Muscle of back (tissue), 11 donors: ENCODE results near the gene CACNA2D2. TPM values are rescaled to one million over a fixed set of nuclear protein-coding genes. Genes with fewer than 3 reads are reported as not detected.

ENCODE experiments used
- DNase-seq, 3 donors: peaks; one replicate each; pipeline versions ENCODE4 v3.0.0 to v3.0.0-alpha.2; 2013
- polyA plus RNA-seq, 10 donors: library from polyadenylated mRNA; unstranded; fragments of 120-200 nt; gene quantifications; one replicate each; pipeline ENCODE4 v1.2.1, GENCODE V29; 2013; ENCODE audit not compliant: insufficient read length in 10 of 10

CACNA2D2 gene
- polyA plus RNA-seq, 10 donors = 3.6 to 11.0 (median 5.7) TPM

DNA sequence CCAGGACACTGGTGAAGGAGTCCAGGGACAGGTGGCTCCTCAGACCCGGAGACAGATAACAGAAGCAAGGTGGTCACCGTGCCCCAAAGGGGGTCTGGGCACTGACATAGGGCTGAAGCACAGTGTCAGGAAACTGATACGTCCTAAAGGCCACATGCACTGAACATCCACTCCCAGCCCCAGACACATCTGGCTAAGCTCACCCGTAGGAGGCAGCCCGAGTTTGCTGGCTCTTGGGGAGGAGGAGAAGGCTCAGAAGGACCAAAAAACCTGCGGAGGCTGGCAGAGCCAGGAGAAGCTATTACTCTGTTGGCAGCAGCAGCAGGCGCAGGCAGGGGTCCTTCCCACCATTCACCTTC lies 1.2 kb downstream of the CACNA2D2 start:
- DNase-seq = no peak

DNA sequence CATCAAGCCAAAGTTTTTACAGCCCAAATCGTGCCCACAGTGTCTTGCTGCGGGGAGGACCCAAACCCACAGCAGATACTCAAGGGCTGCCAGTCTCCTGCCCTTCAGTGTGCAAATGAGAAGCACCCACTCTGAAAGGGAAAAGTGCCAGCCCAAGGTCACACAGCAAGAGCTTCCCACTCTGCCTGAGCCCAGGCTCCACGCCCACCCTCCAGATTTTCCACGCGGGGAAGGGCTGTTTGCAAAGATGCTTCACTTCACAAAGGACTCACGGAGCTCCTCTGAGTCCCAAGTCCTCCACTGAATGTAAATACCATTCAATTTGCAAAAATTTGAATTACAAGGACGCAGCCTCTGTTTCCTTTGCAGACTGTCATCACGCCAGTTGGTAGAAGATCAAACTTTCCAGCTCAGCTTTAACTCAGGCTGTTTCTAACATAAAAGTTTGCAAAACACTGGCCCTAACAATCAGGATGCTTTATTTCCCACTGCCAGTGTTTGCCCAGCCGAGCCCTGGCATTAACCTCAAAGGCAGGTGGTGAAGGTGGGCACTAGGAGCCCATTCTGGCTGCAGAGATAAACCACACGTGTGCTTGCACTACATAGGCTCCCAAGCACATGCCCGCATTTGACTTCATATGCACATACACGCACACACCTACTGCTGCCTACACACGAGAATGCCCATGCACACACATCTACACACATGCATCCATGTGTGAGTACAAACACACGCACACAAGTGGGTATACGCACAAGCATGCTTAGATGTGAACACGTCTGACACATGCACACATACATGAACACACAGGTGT lies 7.6 kb downstream of the CACNA2D2 start:
- DNase-seq = no peak

DNA sequence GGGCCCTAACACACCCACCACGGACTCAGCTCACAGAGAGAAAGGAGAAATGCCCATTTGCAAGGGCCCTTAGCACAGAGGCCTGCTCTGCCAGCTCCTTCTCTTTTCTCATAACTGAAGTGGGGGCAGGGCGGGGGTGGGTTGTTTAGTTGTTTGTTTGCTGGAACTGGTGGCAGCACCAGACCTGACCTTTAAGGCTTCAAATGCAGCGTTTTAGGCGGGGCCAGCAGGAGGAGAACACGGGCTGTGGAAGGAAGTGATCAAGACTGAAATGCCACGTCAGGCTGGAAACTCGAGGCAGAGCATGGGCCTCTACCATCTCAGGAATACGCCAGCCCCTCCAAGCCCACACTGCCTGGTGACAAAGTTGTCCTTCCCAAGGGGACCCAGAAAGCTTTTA lies 9.3 kb downstream of the CACNA2D2 start:
- no peak for DNase-seq

DNA sequence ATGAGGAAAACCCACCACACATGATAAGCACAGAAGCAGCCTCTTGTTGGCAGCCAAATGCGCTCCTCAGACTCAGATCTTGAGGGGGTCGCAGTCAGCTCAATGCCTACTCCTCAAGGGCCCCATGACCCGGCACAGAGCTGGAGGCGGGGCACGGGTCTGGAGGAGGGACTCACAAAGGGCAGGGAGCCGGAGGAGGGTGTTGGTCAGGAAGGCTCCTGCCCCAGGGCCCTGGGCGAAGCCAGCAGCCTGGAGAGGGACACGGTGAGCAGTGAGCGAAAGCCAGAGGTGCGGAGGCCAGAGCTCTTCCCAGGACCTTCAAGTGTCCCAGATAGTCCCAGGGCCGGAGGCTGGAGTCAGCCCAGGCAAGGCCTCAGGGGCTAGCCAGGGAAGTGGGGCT lies 9.8 kb downstream of the CACNA2D2 start:
- DNase-seq = no peak

DNA sequence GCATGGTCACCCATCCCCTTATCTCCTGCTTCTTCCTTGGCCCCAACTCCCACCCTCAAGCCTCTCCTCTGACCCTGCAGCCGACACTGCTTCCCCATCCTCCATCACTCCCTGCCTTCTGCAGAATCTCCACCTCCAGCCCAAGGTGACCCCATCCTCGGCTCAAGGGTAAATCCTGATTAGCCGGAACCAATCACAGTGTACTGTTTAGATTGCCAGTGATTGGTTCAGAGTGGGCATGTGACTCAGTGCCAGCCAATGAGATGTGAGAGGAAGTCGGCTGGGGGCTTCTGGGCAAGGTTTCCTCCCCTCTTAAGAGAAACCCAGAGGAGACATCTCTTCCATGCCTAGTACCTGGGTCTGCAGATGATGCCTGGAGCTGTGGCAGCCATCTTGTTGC lies 10.3 kb downstream of the CACNA2D2 start:
- no peak for DNase-seq

DNA sequence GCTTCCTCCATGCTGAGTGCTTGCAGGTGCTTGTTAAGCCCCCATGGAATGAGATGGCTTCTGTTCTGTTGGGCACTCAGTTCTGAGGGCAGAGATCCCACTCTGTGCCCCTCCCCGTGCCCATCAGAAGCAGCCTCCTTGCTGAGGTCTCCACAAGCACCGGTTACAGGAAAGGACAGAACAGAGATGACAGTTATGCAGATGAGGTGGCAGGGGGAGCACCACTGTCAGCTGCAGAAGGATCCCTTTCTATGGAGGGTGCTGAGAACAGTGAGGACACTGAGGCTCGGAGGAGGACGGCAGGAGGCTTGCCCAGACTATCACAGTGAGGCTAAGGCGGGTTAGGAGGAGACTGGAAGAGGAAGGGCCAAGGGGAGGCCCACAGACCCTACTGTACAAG lies 12.4 kb downstream of the CACNA2D2 start:
- no peak for DNase-seq

DNA sequence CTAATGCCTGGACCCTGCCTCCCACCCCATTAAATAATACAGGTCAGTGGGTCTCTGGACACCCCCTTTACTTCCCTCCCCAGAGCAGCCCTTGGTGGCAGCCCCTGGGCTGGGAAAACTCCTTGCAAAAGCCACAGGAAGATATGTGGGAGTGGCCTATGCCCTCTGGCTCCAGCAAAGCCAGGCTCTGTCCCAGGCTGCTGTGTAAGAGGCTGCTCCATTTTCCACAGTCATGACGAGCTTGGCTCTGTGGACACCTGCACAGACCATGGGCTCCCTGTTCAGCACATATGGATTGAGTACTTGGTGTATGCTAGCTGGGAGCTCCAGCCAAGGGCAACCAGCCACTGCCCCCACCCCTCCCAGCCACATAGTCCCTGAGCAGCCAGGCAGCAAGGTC lies 13.0 kb downstream of the CACNA2D2 start:
- DNase-seq = no peak

DNA sequence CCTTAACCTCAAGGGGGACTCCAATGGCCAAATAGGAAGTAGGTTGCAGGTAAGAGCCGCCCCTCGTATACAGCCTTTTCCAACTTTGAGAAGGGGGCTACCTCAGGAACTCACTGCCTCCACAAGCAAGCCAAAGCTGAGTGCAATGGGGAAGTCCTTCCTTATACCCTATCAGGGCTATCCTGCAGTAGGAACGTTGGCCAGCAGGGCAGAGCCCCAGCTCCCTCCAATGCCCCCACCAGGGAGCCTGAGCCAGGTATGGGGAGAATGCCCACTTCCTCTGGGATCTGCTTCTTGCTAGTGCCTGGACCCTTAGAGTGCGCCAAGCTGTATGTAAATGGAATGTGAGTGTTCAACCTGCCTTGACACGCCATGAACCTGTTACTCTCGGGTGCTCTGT lies 16.3 kb downstream of the CACNA2D2 start:
- DNase-seq = no peak

DNA sequence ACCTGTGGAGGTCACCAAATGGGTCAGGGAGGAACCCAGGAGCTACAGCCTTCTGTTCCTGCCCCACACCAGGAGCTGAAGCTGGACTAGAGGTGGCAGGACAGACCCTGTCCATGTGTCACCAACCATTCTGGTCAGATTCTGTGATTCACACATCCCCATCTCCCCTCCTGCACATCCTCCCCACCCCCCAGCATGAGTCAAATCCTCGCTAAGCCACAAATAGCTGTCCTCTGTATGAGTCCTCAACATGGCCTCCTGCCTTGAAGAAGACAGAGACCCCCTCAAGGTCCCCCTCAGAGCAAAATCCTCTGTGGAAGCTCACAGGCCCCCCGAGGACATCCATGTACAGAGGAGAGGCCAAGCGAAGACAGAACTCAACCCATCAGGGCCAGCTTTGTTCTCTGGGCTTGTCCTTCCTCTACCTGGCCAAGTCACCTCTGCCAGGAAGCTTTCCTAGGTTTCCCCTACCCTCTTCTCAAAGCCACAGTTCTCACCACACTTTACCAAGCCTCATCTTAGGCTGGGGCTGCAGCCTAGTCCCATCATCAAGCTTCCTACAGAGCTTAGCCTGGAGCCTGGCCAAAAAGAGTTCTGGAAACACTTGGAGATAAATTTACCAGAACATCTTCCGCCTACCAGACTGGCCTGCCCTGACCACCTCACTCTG lies 17.1 kb downstream of the CACNA2D2 start:
- peak in 1 of 3 donors; percentile 38 for DNase-seq

DNA sequence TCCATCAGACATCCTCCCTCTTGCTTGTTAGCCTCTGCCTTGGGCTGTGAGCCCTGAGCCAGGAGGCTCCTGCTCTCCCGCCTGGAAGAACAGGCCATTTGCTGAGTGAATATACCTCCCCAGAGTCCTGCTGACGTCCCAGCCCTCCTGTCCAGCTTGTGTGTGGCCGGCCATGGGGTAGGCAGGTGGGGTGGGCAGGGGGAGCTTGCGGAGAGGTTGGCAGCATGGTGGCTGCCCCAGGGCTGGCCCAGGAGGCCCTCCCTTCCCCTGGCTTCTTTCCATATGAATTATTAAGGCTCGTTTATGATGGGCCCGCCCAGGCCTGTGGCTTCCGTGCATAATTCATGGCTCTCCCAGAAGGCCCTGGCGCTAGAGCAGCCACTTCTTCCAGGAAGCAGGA lies 18.7 kb downstream of the CACNA2D2 start:
- DNase-seq = peak in 1 of 3 donors; percentile 30

DNA sequence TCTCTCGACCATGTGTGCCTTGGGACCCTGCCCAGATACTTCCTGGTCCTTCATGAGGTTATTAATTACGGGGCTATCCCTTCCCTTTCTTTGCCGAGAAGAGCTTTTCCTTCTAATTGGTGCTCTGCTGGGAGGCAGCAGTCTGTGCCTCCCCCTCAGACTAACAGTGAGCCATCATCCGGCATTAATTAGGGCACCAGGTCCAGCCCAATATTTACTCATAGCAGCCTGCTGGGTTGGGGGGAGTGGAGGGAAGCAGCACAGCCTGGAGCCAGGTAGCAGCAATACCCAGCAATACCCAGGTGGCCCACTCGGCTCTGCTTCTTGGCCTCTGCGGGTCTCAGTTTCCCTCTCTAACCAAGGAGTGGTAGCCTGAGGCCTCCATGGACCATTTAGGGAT lies 20.1 kb downstream of the CACNA2D2 start:
- DNase-seq = no peak

DNA sequence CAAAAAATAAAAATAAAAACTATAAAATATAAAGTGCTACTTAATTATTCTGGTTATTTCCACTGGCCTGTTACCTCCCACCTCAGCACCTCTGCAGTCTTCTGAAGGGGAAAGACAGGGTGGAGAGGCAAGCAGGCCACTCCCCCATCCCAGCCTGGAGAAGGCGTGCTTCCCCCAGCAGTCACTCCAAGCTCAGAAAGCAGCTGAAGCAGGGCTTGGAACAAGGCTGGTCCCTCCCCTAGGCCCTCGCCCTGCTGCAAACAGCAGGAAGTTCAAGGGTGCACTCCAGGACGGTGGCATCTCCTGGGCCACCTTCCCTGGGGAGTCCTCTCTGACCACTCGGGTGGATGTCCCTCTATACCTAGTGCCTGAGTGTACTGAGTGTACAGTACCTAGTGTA lies 21.4 kb downstream of the CACNA2D2 start:
- no peak for DNase-seq

DNA sequence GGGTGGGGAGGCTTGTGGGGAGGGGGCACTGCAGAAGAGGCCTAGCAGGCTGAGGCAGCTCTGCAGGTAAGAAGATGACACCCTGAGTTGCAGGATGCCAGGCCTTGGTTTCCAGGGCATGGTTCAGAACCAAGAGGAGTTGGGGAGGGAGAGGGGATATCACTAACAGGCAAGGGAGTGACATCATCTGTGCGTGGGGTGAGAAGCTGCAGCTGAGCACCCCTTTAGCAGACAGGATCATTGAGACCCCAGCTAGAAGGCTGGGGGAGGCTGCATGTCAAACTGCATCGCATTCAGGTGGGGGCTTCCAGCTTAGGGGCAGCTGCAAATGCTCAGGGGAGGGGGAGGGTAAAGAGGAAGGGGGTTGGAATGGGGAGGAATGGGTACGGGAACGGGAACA lies 23.0 kb downstream of the CACNA2D2 start:
- no peak for DNase-seq

DNA sequence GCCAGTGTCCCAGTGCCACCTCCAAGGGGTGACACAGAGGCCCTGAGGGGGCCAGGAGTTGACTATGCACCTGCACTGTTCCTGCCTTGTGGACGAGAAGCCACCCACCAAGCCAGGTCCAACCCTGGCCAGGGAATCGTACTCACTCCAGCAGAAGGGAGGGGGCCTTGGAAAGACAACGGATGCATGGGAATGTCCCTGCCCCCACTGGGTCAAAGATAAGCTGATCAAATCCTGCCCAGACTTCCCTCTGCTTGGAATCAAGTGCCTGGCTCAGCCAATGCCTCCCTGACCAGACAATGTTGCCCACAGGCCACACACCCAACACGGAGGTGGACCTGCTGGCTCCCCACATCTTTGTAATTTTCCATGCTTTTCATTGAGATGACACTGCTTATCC lies 23.9 kb downstream of the CACNA2D2 start:
- no peak for DNase-seq

DNA sequence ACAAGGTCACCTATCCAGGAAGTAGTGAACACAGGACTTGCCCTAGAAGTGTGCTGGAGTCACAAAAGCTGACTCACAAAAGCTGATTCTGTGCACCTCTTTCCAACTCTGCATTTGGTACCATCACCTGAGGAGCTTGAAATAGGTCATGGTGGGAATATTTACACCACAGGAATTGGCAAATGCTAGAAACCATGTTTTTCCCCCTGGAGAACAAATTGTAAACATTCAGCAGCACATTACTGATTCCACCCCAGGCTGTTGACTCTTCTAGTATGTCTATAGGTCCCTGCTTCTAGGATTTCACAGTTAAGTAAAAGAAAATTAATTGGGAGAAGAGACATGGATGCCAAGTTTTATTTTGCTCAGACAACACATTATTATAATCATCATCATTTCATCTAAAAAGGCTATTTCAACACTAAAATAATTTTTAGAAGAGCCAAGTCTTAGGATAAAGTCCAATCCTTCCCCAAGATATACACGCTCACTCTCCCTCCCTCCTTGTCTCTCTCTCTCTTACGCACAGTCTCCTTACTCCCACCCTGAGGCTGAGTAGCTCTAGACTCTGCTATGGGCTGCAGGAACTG lies 24.7 kb downstream of the CACNA2D2 start:
- no peak for DNase-seq

DNA sequence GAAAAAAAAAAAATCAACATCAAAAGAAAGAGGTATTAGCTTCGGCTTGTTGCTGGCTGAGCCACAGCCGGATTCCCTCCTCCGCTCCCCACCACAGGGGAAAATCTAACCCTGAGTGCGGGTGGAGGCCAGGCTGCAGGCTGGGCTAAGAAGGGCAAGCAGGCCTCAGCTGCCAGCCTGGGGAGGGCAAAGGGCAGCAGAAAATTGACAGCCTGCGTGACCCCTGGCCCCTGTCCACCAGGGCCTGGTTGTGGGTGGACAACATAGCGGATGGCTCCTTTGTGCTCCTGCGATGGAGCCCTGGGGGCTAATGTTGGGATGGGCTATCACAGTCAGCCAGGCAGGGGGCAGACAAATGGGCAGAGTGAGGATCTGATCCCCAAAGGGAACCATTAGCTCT lies 25.4 kb downstream of the CACNA2D2 start:
- no peak for DNase-seq

DNA sequence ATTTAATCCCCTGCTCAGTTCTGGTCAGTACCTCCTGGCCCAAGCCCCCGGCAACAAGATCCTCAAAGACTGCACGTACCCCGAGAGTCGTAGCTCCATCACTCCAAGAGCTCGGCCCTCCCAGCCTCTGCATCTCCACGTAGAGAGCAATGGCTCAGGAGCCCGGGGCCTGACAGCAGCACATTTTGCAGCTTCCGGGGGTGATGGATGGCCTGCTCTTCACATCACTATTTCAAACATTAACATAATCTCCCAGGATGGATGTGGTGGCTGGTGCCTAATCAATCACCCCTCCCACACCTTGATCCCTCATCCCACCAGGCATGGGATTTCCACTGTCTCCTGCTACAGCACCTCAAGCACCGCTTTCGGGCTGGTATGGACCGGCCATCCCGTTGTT lies 28.1 kb downstream of the CACNA2D2 start:
- DNase-seq = no peak

DNA sequence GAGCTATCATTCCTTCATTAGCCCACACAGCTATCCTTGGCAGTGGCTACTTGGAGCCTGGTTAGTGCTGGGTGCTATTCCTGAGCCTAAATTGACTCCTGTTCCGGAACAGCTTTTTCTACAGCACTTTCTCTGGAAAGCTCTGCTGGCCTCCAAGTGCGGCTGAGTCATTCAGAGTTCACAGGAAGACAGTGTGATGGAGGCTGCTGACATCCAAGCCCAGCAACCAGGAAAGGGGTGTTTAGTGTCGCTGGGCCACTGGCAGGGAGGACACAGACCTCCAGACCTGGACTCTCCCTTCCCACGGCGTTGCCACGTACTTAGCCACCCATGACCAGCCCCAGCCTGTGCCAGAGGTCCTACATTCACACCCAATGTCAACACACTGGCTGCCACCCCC lies 28.7 kb downstream of the CACNA2D2 start:
- peak in 1 of 3 donors; percentile 59 for DNase-seq

DNA sequence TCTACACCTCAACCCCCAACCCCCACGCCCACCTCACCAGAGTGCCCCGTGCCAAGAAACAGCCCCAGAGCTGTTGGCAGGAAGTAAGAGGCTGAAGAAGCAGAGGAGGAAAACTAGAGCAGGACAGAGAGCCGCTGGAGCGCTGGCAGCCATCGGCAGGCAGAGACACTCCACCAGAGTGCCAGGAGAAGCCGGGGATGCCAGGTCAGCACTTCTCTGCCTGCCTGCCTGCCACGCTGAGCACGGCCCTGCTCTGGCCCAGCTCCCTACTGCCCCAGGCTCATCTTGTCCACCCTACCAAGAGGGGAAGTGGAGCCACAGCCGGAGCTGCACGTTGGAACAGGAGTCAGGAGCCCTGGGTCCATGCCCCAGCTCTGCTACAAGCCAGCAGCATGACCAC lies 29.7 kb downstream of the CACNA2D2 start:
- no peak for DNase-seq

DNA sequence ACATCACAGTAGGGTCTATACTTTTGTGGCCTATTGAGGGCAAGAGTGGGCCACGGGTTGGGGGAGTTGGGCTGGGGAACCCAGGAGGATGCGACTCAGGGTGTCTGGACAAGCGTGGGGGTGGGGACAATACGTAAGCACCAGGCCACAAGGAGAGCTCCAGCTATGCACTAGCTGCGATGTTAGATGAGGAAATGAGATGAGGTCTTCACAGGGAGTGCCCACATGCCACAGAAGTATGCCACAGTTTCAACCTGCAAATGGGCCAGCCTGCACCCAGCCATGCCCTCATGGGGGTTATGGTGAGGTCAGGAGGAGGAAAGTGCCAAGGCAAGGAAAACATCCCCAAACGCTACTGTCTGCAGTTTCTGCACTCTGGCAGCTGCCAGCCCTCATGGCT lies 30.5 kb downstream of the CACNA2D2 start:
- no peak for DNase-seq

DNA sequence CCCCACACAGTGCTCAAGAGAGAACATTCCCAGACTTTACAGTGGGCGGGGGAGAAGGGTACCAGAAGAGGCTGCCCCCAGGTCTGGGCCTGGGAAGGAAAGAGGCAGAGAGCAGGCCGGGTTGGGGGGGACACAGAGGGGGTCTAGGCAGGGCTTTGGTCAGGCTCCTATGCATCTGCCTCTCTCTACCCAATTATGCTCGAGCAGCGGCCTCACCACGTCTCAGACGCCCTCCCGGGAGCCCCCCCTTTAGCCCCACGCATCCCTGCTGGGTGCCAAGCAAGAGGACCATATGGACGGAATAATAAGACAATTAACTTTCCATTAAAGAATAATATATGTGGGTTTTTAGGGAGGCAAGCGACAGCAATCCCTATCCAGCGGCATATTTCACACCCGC lies 32.8 kb downstream of the CACNA2D2 start:
- DNase-seq = no peak

DNA sequence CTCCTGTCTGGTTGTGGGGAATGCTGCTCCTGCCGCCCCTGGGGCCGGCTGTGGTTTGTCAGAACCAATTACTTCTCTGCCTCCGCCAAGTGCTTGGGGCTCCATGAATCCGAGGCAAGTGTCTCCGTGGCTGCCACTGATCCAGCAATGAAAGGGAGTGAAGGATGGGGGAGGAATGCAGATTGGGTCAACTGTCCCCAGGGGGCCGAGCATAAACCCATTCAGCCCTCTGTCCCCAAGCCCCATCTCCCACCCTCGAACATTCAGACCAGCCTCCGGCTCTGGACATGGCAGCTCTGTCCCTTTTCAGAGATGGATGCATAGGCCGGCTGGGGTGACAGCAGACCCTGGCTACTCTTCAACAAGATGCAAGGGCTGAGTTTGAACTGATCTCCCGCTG lies 35.5 kb downstream of the CACNA2D2 start:
- no peak for DNase-seq

DNA sequence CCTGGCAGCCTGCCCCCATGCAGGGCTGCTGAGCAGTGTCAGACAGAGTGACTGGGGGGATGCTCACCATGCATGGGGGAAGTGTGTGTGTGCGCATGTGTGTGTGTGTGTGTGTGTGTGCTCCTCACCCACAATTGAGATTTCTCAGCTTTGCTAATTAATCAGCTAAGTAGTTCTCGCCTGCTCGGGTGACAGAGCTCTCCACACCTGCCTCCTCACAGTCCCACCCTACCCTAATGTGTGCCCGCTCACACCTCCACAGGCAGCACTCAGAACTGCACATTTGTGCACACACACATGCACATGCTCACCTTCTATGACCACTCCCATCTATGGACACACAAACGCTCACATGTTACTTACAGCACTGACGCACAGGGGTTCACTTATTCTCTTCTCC lies 37.3 kb downstream of the CACNA2D2 start:
- DNase-seq = no peak
